Right atrium auricular region (tissue), 2 donors: Measurements from ENCODE around the gene TMUB1. TPM values are rescaled to one million over a fixed set of nuclear protein-coding genes. Genes with fewer than 3 reads are reported as not detected.

Experiments
- DNase-seq: peaks from one replicate; pipeline ENCODE4 v3.0.0-alpha.2; 2019; ENCODE audit warnings: low spot score
- H3K27ac ChIP-seq, 2 donors: fragments of 200-600 bp; sonication (generic); 1 replicate in 1 of 2; 2 replicates in 1 of 2; pipeline ENCODE4 v1.5.1; 2016 to 2019
- H3K27me3 ChIP-seq, 2 donors: fragments of 200-600 bp; sonication (generic); one replicate each; pipeline versions ENCODE4 v1.5.1 to v1.6.0; 2017 to 2019
- H3K36me3 ChIP-seq: fragments of 200-600 bp; sonication (generic); one replicate; pipeline ENCODE4 v1.5.1; 2016
- H3K4me1 ChIP-seq, 2 donors: fragments of 200-600 bp; sonication (generic); one replicate each; pipeline versions ENCODE4 v1.5.1 to v1.6.0; 2017 to 2019
- H3K4me3 ChIP-seq, 2 donors: fragments of 200-600 bp; sonication (generic); 1 replicate in 1 of 2; 2 replicates in 1 of 2; pipeline ENCODE4 v1.5.1; 2017 to 2019; ENCODE audit warnings: mild to moderate bottlenecking in 1 of 2, moderate library complexity in 1 of 2
- H3K9me3 ChIP-seq, 2 donors: fragments of 200-600 bp; sonication (generic); one replicate each; pipeline ENCODE4 v1.5.1; 2019
- CTCF ChIP-seq, 2 donors: fragments of 200-600 bp; sonication (generic); IDR thresholded peaks; one replicate each; pipeline ENCODE4 v1.5.1; 2019; ENCODE audit warnings: antibody characterized with exemption in 2 of 2
- total RNA-seq, 2 donors: library from RNA; depleted of rRNA; stranded (reverse); fragments of >200 nt; gene quantifications; one replicate each; pipeline ENCODE4 v1.1.0, GENCODE V29; 2016

TMUB1 gene
- total RNA-seq, 2 donors from 2014 or later, result 28.0 to 53.6 TPM

- Histone ChIP-seq H3K27me3 (no peaks in the 10 kb centered on the region), H3K9me3 (no peaks in the 10 kb centered on the region), H3K4me3 (peak overlapping the region; percentile 67 to 85), H3K4me1 (peaks cover 0 to 55% of the 10 kb centered on the region in 2 donors), H3K27ac (peak overlapping the region; percentile 94 to 97), H3K36me3 (no peaks in the 10 kb centered on the region)
- no peak for TF ChIP-seq CTCF (IDR thresholded peaks at IDR 0.05)
- peak; percentile 100 for DNase-seq
Measured at GRCh38 chr7:151057989-151058780, 25.1 kb downstream of the TMUB1 start.

GRCh38 chr7:151057506-151057988, 25.7 kb downstream of the TMUB1 start, which contains the start of gene CDK5:
Gene CDK5, minus strand, starts transcription at chr7:151057897. Its CDS starts 49 bp downstream, at chr7:151057848.
- Histone ChIP-seq H3K9me3 (no peaks in the 10 kb centered on the region), H3K36me3 (no peaks in the 10 kb centered on the region), H3K27me3 (no peaks in the 10 kb centered on the region), H3K4me1 (peaks cover 0 to 49% of the 10 kb centered on the region in 2 donors), H3K4me3 (peak within 1 kb of the TSS; percentile 67 to 85), H3K27ac (peak within 1 kb of the TSS; percentile 94 to 97)
- no peak for DNase-seq
- TF ChIP-seq CTCF (IDR thresholded peaks at IDR 0.05), result no peak

- H3K27ac ChIP-seq, result peak overlapping the region in 1 of 2 donors; percentile 62
- H3K9me3 ChIP-seq, result no peaks in the 10 kb centered on the region
- no peaks in the 10 kb centered on the region for H3K36me3 ChIP-seq
- DNase-seq, result no peak
- no peaks in the 10 kb centered on the region for H3K27me3 ChIP-seq
- peak overlapping the region; percentile 56 to 85 for H3K4me3 ChIP-seq
- peaks cover 0 to 42% of the 10 kb centered on the region in 2 donors for H3K4me1 ChIP-seq
- no peak for TF ChIP-seq CTCF (IDR thresholded peaks at IDR 0.05)
Measured at GRCh38 chr7:151056666-151057505, 26.4 kb downstream of the TMUB1 start.

- peaks cover 0 to 36% of the 10 kb centered on the region in 2 donors for H3K4me1 ChIP-seq
- H3K27ac ChIP-seq, result no peak overlapping the region
- no peak overlapping the region for H3K4me3 ChIP-seq
- DNase-seq, result no peak
- no peak for TF ChIP-seq CTCF (IDR thresholded peaks at IDR 0.05)
- H3K36me3 ChIP-seq, result no peaks in the 10 kb centered on the region
- H3K27me3 ChIP-seq, result no peaks in the 10 kb centered on the region
- H3K9me3 ChIP-seq, result no peaks in the 10 kb centered on the region
Measured at GRCh38 chr7:151056283-151056665, 27.0 kb downstream of the TMUB1 start.

- TF ChIP-seq CTCF (IDR thresholded peaks at IDR 0.05), result no peak
- H3K9me3 ChIP-seq, result no peaks in the 10 kb centered on the region
- DNase-seq, result no peak
Measured at GRCh38 chr7:151053751-151054150, 29.5 kb downstream of the TMUB1 start.

More at GRCh38 chr7:151053751-151054150, 29.5 kb downstream of the TMUB1 start:
- Histone ChIP-seq H3K27ac (no peak overlapping the region), H3K36me3 (no peaks in the 10 kb centered on the region), H3K4me1 (peaks cover 0 to 24% of the 10 kb centered on the region in 2 donors), H3K4me3 (no peak overlapping the region), H3K27me3 (no peaks in the 10 kb centered on the region)
